GM23338 (cell line): Measurements from ENCODE around the gene DAPK3. TPM values are rescaled to one million over a fixed set of nuclear protein-coding genes. Genes with fewer than 3 reads are reported as not detected.
A peak's percentile ranks its signal among the peaks of the same experiment; 100 is the strongest.
"Not testable (repeated sequence)": the region's sequence is repeated elsewhere in the genome, so short reads cannot be mapped to it uniquely, and the experiment has no call there.

ENCODE experiments used
- ATAC-seq: fragments of 200-7000 bp; cut with Tn5 transposase; 3 replicates; pipeline ENCODE4 v1.9.1; 2020
- DNase-seq: peaks from one replicate; pipeline ENCODE4 v3.0.0-alpha.2; 2015; ENCODE audit warnings: low spot score
- H2AFZ ChIP-seq: fragments of 200-600 bp; sonication (generic); 2 replicates; pipeline ENCODE4 v1.8.0; 2016; ENCODE audit warnings: antibody characterized with exemption, mild to moderate bottlenecking, moderate library complexity
- H3F3A ChIP-seq: fragments of 200-600 bp; sonication (generic); replicated peaks from 2 replicates; pipeline ENCODE4 v1.8.0; 2017; ENCODE audit warnings: antibody characterized with exemption, mixed run types, low read depth
- H3K27ac ChIP-seq: fragments of 200-600 bp; sonication (generic); 2 replicates; pipeline ENCODE4 v1.6.1; 2016; ENCODE audit warnings: low read depth
- H3K27me3 ChIP-seq: fragments of 200-600 bp; sonication (generic); 2 replicates; pipeline ENCODE4 v1.8.0; 2016; ENCODE audit warnings: mild to moderate bottlenecking, mixed run types, moderate library complexity; ENCODE audit not compliant: insufficient read depth
- H3K36me3 ChIP-seq: fragments of 200-600 bp; sonication (generic); 2 replicates; pipeline ENCODE4 v1.8.0; 2016; ENCODE audit warnings: mild to moderate bottlenecking; ENCODE audit not compliant: insufficient read depth
- H3K4me1 ChIP-seq: fragments of 200-600 bp; sonication (generic); 2 replicates; pipeline ENCODE4 v1.8.0; 2016; ENCODE audit warnings: mild to moderate bottlenecking, moderate library complexity; ENCODE audit not compliant: insufficient read depth
- H3K4me2 ChIP-seq: fragments of 200-600 bp; sonication (generic); 2 replicates; pipeline ENCODE4 v1.7.1; 2017; ENCODE audit warnings: mixed run types
- H3K4me3 ChIP-seq: fragments of 200-600 bp; sonication (generic); 2 replicates; pipeline ENCODE4 v1.6.1; 2016; ENCODE audit warnings: mixed run types
- H3K79me2 ChIP-seq: fragments of 200-600 bp; sonication (generic); replicated peaks from 2 replicates; pipeline ENCODE4 v1.8.0; 2017; ENCODE audit warnings: mild to moderate bottlenecking; ENCODE audit not compliant: insufficient read depth
- H3K9me2 ChIP-seq: fragments of 200-600 bp; sonication (generic); 2 replicates; pipeline ENCODE4 v1.8.0; 2017; ENCODE audit not compliant: insufficient read depth
- H4K20me1 ChIP-seq: fragments of 200-600 bp; sonication (generic); replicated peaks from 2 replicates; pipeline ENCODE4 v1.8.0; 2017; ENCODE audit warnings: mild to moderate bottlenecking; ENCODE audit not compliant: insufficient read depth
- H3K27ac Mint-ChIP-seq: 2 replicates; pipeline ENCODE4 v1.8.0; 2020; ENCODE audit warnings: inconsistent platforms, mild to moderate bottlenecking, moderate library complexity, mixed read lengths
- H3K27me3 Mint-ChIP-seq: 3 replicates; pipeline ENCODE4 v1.8.0; 2022; ENCODE audit warnings: low read depth, mild to moderate bottlenecking, moderate library complexity, mixed read lengths, inconsistent platforms; ENCODE audit not compliant: insufficient read depth, poor library complexity
- H3K36me3 Mint-ChIP-seq: 3 replicates; pipeline ENCODE4 v1.8.0; 2021; ENCODE audit warnings: low read depth, mild to moderate bottlenecking, inconsistent platforms, moderate library complexity, mixed read lengths
- H3K4me1 Mint-ChIP-seq: 3 replicates; pipeline ENCODE4 v1.8.0; 2020; ENCODE audit warnings: mild to moderate bottlenecking, inconsistent platforms, mixed read lengths
- H3K4me3 Mint-ChIP-seq: 3 replicates; pipeline ENCODE4 v1.8.0; 2021; ENCODE audit warnings: moderate library complexity, mild to moderate bottlenecking, inconsistent platforms, mixed read lengths
- H3K9me3 Mint-ChIP-seq: 3 replicates; pipeline ENCODE4 v1.8.0; 2020; ENCODE audit warnings: moderate library complexity, mild to moderate bottlenecking, inconsistent platforms, mixed read lengths
- CTCF ChIP-seq, 2 experiments: fragments of 200-600 bp in 1 of 2; sonication (generic) in 1 of 2; conservative IDR thresholded peaks; 2 replicates each; pipeline versions ENCODE4 v1.5.1 to v1.6.1; 2016 to 2017; ENCODE audit warnings: antibody characterized with exemption in 2 of 2, low read depth in 2 of 2, mild to moderate bottlenecking in 2 of 2, moderate library complexity in 1 of 2
- ETS1 ChIP-seq: IDR thresholded peaks from 2 replicates; pipeline ENCODE4 v1.6.1; 2016; ENCODE audit warnings: antibody characterized with exemption
- JUNB ChIP-seq: IDR thresholded peaks from one replicate; pipeline ENCODE4 v1.6.1; 2016; ENCODE audit warnings: antibody characterized with exemption; ENCODE audit not compliant: unreplicated experiment
- POLR2AphosphoS5 ChIP-seq: IDR thresholded peaks from 2 replicates; pipeline ENCODE4 v1.6.1; 2016; ENCODE audit warnings: antibody characterized with exemption, low read depth
- STAT1 ChIP-seq: IDR thresholded peaks from one replicate; pipeline ENCODE4 v1.6.1; 2016; ENCODE audit warnings: antibody characterized with exemption; ENCODE audit not compliant: unreplicated experiment
- ZNF331 ChIP-seq: fragments of 250-450 bp; sonication (Bioruptor Pico); IDR thresholded peaks from 2 replicates; pipeline ENCODE4 v1.5.0; 2020; ENCODE audit warnings: low read depth, mild to moderate bottlenecking, moderate library complexity
- ZNF462 ChIP-seq: fragments of 250-450 bp; sonication (Bioruptor Pico); IDR thresholded peaks from 2 replicates; pipeline ENCODE4 v1.5.0; 2020; ENCODE audit warnings: mild to moderate bottlenecking, moderate library complexity
- polyA plus RNA-seq: library from polyadenylated mRNA; unstranded; fragments of >200 nt; fragmentation: Nextera tagmentation; extraction: Ambion mirVana; gene quantifications from 2 replicates; pipeline ENCODE4 v1.2.1, GENCODE V29; 2016
- total RNA-seq: library from RNA; depleted of rRNA; stranded (reverse); fragments of >200 nt; shearing (Covaris generic); gene quantifications from 2 replicates; pipeline ENCODE4 v1.2.3, GENCODE V29; 2014

The DAPK3 gene
- total and polyA plus RNA-seq, 2 experiments from 2014 or later, result 32.1 to 95.6 TPM

GRCh38 chr19:4011430-4011829 is 40.5 kb upstream of the DAPK3 start:
- Histone ChIP-seq H4K20me1 (peaks cover 14% of the 10 kb centered on the region), H3K4me1 (peaks cover 14% of the 10 kb centered on the region; the same call in 1 of the 2 replicates), H3K79me2 (peaks cover 56% of the 10 kb centered on the region)
- not testable (repeated sequence) for H3K27ac Mint-ChIP-seq, H3K36me3 Mint-ChIP-seq, H3K9me3 Mint-ChIP-seq, H3K9me2 ChIP-seq, H3K4me2 ChIP-seq, ATAC-seq, H3K36me3 ChIP-seq, H3K27me3 ChIP-seq, H3K4me3 Mint-ChIP-seq, H3K4me3 ChIP-seq, H3F3A ChIP-seq, H3K27ac ChIP-seq, DNase-seq, H2AFZ ChIP-seq
- Mint-ChIP-seq H3K27me3 (peaks cover 12% of the 10 kb centered on the region), H3K4me1 (peaks cover 17% of the 10 kb centered on the region)

- H3K9me3 Mint-ChIP-seq, result no peaks in the 10 kb centered on the region
- Histone ChIP-seq H3K27me3 (no peaks in the 10 kb centered on the region), H3K4me2 (no peak overlapping the region), H3K4me1 (peaks cover 14% of the 10 kb centered on the region; the same call in 1 of the 2 replicates), H3F3A (peaks cover 6% of the 10 kb centered on the region; the same call in 1 of the 2 replicates), H3K36me3 (peaks cover 3% of the 10 kb centered on the region; the same call in 1 of the 2 replicates), H2AFZ (no peak overlapping the region), H3K27ac (no peak overlapping the region), H3K4me3 (no peak overlapping the region), H4K20me1 (peaks cover 14% of the 10 kb centered on the region), H3K9me2 (no peaks in the 10 kb centered on the region), H3K79me2 (peaks cover 49% of the 10 kb centered on the region)
- peaks cover 12% of the 10 kb centered on the region for H3K27me3 Mint-ChIP-seq
- peaks cover 17% of the 10 kb centered on the region for H3K4me1 Mint-ChIP-seq
- H3K27ac Mint-ChIP-seq, result no peak overlapping the region
- peaks cover 9% of the 10 kb centered on the region for H3K36me3 Mint-ChIP-seq
- DNase-seq (no peak), ATAC-seq (no peak)
- TF ChIP-seq ZNF331 (CRISPR knock-in tag) (no peak), JUNB (no peak), ETS1 (no peak), CTCF (conservative IDR thresholded peaks at IDR 0.05; ENCODE audit: low read depth in 2 of 2) (no peak), STAT1 (no peak)
- H3K4me3 Mint-ChIP-seq, result no peak overlapping the region
These were observed 39.9 kb upstream of the DAPK3 start for GRCh38 chr19:4010808-4011110.

- peaks cover 14% of the 10 kb centered on the region for H4K20me1 ChIP-seq
- Mint-ChIP-seq H3K36me3 (peaks cover 9% of the 10 kb centered on the region), H3K9me3 (no peaks in the 10 kb centered on the region), H3K4me1 (peaks cover 17% of the 10 kb centered on the region), H3K4me3 (peak overlapping the region; percentile 86; the same call in 2 of the 3 replicates), H3K27ac (no peak overlapping the region), H3K27me3 (peaks cover 12% of the 10 kb centered on the region)
- H3K27me3 ChIP-seq, result no peaks in the 10 kb centered on the region
- no peak overlapping the region for H3K4me3 ChIP-seq
- H3K27ac ChIP-seq, result peak overlapping the region; percentile 55; the same call in 1 of the 2 replicates
- peaks cover 3% of the 10 kb centered on the region; the same call in 1 of the 2 replicates for H3K36me3 ChIP-seq
- H3K4me2 ChIP-seq, result no peak overlapping the region
- ATAC-seq (no peak), DNase-seq (no peak)
- H2AFZ ChIP-seq, result no peak overlapping the region
- peaks cover 14% of the 10 kb centered on the region; the same call in 1 of the 2 replicates for H3K4me1 ChIP-seq
- H3K79me2 ChIP-seq, result peaks cover 44% of the 10 kb centered on the region
- no peaks in the 10 kb centered on the region for H3K9me2 ChIP-seq
- H3F3A ChIP-seq, result peaks cover 6% of the 10 kb centered on the region; the same call in 1 of the 2 replicates
- no peak for TF ChIP-seq POLR2AphosphoS5
- no peak for TF ChIP-seq ZNF462 (CRISPR knock-in tag)
These were observed 39.3 kb upstream of the DAPK3 start for GRCh38 chr19:4009990-4010807.
